Activated gamma-delta T cell treated with anti-CD3 and anti-CD28 coated beads, Interleukin-2, amount 50 U/mL, for 16 hours (primary cell): ENCODE measurements around the gene FLT1.

ENCODE experiments used
- DNase-seq: peaks from one replicate; pipeline ENCODE4 v3.0.0-alpha.2; 2020; ENCODE audit warnings: low read depth

The FLT1 gene, protein sequence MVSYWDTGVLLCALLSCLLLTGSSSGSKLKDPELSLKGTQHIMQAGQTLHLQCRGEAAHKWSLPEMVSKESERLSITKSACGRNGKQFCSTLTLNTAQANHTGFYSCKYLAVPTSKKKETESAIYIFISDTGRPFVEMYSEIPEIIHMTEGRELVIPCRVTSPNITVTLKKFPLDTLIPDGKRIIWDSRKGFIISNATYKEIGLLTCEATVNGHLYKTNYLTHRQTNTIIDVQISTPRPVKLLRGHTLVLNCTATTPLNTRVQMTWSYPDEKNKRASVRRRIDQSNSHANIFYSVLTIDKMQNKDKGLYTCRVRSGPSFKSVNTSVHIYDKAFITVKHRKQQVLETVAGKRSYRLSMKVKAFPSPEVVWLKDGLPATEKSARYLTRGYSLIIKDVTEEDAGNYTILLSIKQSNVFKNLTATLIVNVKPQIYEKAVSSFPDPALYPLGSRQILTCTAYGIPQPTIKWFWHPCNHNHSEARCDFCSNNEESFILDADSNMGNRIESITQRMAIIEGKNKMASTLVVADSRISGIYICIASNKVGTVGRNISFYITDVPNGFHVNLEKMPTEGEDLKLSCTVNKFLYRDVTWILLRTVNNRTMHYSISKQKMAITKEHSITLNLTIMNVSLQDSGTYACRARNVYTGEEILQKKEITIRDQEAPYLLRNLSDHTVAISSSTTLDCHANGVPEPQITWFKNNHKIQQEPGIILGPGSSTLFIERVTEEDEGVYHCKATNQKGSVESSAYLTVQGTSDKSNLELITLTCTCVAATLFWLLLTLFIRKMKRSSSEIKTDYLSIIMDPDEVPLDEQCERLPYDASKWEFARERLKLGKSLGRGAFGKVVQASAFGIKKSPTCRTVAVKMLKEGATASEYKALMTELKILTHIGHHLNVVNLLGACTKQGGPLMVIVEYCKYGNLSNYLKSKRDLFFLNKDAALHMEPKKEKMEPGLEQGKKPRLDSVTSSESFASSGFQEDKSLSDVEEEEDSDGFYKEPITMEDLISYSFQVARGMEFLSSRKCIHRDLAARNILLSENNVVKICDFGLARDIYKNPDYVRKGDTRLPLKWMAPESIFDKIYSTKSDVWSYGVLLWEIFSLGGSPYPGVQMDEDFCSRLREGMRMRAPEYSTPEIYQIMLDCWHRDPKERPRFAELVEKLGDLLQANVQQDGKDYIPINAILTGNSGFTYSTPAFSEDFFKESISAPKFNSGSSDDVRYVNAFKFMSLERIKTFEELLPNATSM (N-terminal part only)

DNA sequence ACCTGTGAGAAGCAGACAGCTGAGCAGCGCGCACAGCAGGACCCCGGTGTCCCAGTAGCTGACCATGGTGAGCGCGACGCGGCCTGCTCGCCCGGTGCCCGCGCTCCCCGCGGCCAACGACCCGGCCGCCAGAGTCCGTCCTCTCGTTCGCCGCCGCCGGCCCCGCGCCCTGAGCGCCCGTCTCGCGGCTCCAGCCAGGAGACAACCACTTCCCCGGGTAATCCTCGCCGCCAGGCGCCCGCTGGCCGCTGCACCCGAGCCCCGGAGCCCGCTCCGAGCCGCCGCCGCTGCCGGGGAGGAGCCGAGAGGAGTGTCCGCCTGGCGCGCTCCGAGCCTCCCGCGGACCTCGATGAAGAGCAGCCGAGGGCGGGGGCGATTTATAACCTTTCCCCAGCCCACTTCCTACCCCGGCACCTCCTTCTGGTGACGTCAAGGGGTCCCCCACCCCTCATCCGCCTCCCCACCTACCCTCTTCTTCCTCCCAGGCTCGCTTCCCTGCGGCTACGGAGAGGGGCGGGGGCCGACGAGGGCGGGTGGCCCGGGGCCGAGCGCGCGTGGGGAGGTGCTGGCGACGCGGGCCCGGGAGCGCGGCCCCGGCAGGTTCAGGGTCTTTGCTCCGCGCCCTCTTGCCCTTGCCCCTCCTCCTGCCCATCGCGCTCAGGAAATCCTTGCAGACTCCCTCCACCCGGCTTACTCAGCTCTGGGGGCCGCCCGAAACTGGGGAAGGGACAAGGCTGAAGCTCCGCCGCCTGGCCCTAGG lies at the start of gene FLT1:
Gene FLT1, minus strand, starts transcription at position 351 of the 760 bp plus-strand sequence. Its CDS starts 285 bp downstream, at position 66.
- no peak for DNase-seq

DNA sequence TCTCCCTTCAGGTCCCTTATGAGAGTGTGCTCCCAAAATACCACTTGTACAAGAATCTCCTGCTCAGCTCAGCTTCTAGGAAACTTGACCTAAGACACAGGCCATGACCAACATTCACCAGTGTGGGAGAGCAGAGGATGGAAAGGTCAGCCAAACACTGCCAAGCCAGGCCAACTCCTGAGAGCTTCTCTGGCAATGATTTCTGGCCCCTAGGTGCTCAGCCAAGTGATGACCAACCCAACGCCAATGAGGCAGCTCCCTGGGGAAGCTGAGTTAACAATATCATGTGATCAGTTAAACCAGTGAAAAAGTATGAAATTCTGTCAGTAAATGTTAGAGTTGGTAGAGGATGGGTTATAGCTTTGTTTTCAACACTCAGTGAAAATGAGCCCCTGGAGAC lies 49.1 kb upstream of the FLT1 start:
- no peak for DNase-seq

DNA sequence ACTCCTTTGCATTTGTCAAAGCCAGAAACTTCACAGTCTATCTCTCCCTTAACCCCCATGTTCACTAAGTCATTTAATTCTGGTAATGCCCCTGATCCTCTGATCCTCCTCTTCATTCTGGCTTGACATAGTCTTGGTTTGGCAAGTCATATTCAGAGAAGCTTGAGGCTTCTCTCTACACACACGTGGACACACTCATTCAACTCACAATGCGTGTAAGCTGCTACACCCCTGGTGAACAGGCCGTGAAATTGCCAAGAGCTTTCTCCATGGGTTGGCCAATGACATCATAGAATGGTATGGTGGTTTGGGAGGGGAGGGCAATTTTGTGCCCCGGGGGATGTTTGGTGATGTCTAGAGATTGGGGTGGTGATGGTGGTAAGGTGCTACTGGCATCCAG lies 47.9 kb upstream of the FLT1 start:
- DNase-seq, result no peak

DNA sequence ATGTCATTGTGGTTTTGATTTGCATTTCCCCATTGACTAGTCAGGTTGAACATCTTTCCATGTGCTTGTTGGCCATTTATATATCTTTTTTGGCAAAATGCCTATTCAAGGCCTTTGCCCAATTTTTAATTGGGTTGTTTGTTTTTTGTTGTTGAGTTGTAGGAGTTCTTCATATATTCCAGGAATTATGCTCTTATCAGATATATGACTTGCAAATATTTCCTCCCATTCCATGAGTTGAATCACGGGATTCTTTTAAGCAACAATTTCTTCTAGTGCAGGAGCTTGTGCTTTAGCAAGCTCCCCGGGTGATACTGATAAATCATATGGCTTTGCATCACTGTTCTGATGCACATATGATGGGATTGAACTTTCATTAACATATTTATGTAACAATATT lies 47.0 kb upstream of the FLT1 start:
- DNase-seq, result no peak

DNA sequence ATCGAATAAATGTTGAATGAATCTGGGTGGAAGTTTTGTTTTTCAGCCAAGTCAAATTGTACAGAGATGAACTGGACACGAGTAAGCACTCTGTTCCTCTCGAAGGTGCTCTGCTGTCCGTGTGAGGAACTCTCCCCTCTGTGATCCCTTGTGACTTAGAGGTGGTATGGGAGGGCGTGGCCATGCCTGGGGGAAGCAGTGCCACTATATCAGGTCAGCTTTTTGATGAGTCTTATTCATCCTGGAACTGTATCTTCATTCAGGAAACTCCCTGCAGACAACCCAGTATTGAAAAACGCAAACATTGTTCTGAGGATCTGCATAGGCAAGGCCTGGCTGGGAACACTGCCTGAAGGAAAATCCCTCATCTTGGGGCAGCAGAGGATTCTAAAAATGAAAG lies 45.7 kb upstream of the FLT1 start:
- DNase-seq, result no peak

DNA sequence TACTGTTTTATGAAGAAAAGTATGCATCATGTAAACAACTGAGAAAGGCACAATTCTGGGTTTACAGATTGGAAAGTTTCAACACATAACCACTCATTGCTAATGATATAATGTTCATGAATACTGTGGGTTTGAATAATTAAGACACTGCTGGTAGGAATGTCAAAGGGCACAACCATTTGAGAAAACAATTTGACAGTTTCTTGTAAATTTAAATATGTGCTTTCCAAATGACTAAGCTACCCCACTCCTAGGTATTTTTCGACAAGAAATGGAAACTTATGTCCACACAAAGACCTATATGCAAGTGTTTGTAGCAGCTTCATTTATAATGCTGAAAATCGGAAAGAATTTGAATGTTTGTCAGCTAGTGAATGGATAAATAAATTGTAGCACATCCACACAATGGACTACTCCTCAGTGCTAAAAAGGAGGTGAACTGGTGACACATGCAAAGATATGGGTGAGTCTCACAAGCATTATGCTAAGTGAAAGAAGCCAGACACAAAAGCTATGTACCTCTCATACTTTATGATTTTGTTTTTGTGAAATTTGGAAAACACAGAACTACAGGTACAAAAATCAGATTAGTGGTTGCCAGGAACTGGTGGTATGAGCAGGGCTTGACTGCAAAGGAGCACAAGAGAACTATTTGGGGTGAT lies 44.8 kb upstream of the FLT1 start:
- DNase-seq, result no peak

DNA sequence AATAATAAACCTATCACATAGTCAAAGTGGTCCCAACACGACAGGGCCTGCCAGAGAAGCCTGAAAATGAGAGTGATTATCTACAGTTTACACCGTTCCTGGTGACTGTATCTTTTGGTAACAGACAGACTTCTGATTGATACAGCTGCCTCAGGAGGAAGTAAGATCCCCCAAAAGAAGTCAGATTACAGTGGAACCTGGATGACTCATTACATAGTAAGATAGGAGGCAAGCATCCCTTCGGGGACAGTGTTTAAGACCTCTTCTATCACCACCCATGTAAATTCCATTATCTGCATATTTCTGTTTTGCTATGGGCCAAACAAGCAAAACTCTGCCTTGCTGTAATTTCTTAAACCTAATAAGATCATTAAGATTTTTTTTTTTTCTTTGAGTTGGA lies 44.0 kb upstream of the FLT1 start:
- no peak for DNase-seq

DNA sequence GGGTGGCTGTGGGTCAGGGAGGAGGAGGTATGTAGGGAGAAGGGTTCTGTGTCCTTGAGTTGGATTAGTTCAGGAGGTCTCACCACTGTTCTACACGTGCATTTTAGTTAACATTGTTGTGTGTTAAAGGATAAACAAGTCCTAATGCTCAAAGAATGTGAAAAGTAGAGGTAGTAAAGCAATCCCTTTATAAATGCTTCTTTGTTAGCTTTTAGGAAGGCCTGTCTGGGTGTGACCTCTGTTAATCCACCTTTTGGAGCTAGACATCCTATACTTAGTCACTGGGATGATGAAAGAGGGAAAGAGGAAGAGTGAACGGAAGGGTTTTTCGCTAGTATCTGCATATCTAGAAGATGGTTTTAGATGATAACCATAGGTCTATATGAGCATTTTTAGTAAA lies 42.2 kb upstream of the FLT1 start:
- DNase-seq, result no peak

DNA sequence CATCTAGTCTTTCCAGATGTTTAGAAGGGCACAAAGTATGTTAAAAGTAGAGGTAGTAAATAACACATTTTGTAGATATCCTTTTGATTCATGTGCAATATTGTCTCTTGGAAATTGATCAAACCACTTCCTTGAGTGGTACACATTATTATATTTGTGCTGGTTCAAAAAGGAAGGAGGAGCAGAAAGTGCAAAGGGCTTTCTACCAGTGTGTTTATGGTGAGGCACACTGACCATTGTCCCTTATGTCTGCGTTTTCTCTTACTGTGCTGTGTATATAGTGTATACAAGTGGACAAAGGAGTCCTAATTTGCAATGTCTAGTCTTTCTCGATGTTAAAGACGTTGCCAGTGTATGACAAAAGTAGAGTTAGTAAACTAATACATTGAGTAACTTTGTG lies 41.4 kb upstream of the FLT1 start:
- no peak for DNase-seq

DNA sequence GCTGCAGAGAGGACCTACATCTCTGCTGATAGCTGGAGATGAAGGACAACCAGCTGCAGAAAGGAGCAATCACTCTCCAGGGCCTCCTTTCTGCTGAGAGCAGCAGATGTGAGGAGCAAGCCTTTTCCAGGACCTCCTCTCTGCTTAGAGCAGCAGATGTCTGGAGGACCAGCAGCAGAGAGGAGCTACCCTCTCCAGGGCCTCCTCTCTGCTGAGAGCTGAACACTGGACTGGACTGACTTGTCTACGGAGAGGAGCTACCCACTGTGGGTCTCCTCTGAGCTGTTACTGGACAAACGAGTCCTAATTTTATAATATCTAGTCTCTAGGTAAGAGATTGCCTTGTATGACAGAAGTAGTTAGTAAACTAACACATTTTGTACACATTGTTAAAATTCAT lies 40.8 kb upstream of the FLT1 start:
- DNase-seq, result no peak

DNA sequence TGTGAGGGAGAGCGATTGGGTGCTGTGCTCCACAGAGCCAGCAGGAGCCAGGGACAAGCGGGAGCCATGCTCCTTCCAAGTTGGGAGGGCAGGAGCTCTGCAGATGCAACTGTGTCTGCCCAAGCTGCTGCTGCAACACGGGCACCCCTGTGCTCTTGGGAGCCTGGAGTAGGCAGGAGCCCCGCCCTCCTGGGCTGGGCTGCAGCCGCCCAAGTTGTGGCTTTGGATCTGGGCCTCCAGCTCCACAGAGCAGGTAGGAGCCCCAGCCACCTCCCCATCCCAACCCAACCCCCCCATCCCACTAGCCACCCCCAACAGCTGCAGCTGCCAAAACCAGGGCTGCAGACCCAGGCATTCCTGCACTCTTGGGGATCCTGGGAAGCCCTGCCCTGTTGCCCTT lies 39.9 kb upstream of the FLT1 start:
- no peak for DNase-seq

DNA sequence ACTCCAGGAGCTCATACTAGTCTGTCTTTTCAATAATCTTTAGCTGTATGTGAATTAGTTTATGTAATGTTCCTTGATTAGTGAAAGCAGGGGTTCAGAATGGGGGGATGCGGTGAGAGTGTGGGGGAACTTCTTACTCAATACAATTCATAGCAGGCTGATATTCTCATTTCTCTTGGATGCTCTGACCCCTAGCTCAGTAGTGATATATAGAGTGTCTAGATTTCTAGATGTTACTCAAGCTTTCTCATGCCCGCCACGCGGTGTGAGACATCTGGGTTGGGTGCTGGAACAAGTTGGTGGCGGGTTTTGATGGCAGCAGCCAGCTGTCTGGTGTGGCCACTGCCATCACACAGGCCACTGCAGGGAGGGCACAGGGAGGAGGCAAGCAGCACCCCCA lies 39.3 kb upstream of the FLT1 start:
- no peak for DNase-seq

DNA sequence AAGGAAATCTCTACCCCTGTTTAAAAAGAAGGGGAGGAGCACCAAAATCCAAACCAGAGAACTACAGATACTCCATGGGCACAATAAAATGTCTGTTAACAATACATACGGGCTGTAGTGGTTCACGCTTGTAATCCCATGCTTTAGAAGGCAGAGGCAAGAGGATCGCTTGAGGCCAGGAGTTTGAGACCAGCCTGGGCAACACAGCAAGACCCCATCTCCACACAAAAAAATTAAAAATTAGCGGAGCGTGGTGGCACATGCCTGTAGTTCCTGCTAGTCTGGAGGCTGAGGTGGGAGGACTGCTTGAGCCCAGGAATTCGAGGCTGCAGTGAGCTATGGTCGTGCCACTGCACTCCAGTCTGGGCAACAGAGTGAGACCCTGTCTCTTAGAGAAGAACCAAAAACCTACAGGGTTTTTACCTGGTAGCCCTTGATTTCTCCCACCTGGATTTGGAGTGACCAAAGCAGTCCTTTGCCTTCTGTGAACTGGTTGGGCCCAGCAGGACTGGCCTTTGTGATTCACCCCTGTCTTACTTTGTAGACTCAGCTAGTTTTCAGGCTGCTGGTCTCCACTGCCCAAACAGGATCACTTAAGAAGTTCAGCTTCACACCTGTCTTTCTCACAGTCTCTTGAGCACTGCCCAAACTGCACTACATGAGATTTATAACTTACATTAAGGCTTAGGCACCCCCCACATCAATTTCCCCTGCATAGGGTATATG lies 38.7 kb upstream of the FLT1 start:
- DNase-seq, result no peak

DNA sequence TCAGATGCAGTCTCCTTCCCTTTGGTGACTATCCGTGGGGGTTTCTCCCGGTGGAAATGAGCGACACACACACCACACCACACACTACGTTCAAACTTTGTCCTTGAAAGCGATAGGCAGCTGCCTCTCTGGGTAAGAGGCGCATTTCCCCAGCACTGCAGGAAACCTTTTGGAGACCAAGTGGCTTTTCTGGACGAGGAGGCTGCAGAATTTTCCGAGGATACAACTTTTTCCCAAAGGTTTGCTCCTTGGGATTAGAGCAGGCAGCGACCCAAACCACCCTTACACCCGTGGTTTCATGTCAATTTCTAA lies 38.2 kb upstream of the FLT1 start:
- DNase-seq, result no peak

DNA sequence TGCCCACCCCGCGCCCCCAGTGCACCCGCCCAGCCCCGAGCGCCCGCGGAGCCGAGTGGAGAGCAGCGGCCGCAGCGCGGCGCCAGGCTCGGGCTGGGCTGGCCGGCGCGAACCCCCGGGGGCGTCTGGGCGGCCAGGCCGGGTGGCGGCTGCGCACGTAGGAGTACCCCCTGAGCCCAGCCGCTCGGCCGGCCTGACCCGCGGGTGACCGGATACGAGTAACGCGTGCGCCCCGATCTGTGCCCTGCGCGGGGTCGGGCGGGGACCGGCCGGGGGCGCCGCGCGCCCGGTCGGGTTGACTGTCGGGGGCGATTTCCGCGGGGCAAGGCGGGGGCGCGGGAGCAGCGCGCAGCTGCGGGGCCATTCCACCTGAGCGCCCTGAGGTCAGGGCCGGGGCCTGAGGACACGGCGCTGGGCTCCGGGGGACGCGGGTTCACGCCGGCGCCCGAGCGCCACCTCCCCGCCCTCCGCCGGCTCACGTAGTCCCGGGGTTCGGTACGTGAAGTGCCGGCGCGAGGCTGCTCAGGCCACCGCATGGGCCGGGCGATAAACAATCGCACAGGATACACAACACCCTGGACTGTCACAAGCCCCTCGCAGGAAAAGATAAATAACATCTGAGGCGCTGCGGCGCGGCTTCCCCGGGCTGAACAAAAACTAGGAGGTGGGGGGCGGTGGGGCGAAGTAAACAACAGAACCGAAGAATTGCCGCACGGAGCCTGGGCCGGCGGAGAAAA lies 37.6 kb upstream of the FLT1 start:
- no peak for DNase-seq

DNA sequence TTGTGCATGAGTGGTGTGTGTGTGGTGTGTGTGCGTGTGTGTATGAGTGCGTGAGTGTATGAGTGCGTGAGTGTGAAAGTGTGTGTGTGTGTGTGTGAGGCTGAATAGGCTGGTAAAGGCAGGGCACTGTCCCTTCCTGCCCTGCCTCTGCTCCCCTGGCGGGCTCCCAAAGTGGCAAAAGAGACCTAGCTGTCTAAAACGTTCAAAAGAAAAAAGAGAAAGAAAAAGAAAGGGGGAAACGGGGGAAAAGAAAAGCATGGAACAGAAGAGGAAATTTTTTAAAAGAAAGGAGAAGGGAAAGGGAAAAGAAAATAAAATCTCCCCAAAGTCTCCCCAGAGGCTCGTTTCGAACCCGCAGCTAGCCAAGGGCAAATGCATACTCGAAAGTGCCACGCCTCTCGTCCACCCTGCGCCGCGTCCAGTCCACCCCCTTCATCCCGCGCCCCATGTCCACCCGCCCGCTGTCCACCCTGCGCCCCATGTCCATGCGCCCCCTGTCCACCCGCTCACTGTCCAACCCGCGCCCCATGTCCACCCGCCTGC lies 37.0 kb upstream of the FLT1 start:
- no peak for DNase-seq

DNA sequence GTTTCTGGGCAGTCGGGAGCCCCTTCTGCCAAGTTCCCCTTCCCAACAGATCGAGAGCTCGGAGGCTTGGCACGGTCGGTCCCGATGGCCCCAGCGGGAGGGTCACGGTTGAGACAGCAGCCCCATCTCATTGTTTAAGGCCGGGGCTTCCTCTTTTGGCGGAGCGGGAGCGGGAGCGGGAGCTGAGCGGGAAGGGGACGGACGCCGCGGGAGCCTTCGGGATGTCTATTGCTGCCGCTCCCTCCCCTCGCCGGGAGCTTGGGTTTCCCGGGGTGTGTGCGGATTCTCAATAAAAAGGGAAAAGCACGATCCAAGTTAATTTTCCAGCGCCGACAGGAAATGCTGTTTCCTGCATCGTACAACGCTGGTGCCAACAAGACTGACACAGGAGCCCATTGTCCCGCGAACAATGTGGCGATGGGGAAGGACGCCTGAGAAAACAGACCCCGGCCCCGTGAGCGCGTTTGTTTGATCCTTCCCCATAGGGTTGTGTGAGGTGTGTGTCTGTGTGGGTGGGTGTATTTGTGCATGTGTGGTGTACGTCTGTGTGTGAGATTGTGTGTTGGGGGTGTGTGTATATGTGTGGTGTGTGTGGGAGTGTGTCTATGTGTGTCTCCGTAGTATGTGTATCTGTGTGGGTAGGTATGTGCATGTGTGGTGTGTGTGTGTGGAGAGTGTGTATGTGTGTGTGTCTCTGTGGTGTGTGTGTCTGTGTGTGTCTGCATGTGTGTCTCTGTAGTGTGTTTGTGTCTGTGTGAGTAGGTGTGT lies 36.3 kb upstream of the FLT1 start:
- DNase-seq, result no peak

DNA sequence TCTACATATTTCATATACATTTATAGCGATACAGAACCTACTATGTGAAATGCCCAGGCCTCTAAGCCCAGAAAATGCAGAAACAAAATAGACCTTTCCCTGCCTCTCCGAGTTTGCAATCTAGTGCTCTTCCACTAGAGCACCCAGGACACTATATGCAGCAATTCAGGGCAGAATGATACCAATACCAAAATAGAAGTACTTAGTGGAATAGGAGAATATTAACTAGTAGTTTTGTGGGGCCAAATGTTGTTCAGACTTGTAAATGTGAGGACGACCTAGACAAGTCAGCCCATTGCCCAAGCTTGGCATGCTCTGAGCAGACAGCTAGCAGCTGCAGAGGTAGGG lies 35.8 kb upstream of the FLT1 start:
- DNase-seq, result no peak

DNA sequence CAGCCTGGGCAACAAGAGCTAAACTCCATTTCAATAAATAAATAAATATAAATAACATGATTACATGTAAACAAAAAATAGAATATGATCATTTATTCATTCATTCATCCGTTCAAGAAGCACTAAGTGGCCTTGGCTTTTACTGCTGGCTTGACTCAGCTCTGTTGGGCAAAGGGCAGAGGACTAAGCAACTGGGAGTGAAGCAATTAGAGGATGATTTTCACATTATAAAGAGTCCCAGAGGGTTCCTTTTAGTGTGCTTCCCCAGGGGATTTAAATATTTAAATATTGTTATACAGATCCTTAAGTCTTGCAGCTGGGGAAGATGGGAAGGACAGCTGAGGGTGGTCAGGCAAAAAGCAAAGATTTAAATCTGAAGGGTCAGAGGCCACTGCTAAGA lies 34.9 kb upstream of the FLT1 start:
- DNase-seq, result no peak
